Measurements from ENCODE around the gene EFNB1.

GRCh38 chrX:68853665-68854251, 24.9 kb downstream of the EFNB1 start:
- no peak for TF ChIP-seq CTCF (IDR thresholded peaks at IDR 0.05)
- no peak for TF ChIP-seq POLR2A (IDR thresholded peaks at IDR 0.05)
